Activated T-cell treated with anti-CD3 and anti-CD28 coated beads, Interleukin-2, amount 50 U/mL, for 24 hours (primary cell): Measurements from ENCODE around the gene DLG3.
"Not testable (repeated sequence)": the region's sequence is repeated elsewhere in the genome, so short reads cannot be mapped to it uniquely, and the experiment has no call there.

ENCODE experiments used
- DNase-seq: peaks from one replicate; pipeline ENCODE4 v3.0.0-alpha.2; 2020
- H3K27ac Mint-ChIP-seq: 2 replicates; pipeline ENCODE4 v1.8.0; 2020; ENCODE audit warnings: mild to moderate bottlenecking, mixed read lengths
- H3K27me3 Mint-ChIP-seq: 2 replicates; pipeline ENCODE4 v1.8.0; 2020; ENCODE audit warnings: mixed read lengths
- H3K36me3 Mint-ChIP-seq: 2 replicates; pipeline ENCODE4 v1.8.0; 2020; ENCODE audit warnings: low read depth, mixed read lengths
- H3K4me1 Mint-ChIP-seq: 2 replicates; pipeline ENCODE4 v1.8.0; 2020; ENCODE audit warnings: low read depth, mixed read lengths
- H3K4me3 Mint-ChIP-seq: 2 replicates; pipeline ENCODE4 v1.8.0; 2020; ENCODE audit warnings: mild to moderate bottlenecking, moderate library complexity, mixed read lengths
- H3K9me3 Mint-ChIP-seq: 2 replicates; pipeline ENCODE4 v1.8.0; 2020; ENCODE audit warnings: mixed read lengths

DLG3 gene

GRCh38 chrX:70505451-70505841, 60.8 kb downstream of the DLG3 start:
- H3K4me1 Mint-ChIP-seq: peaks cover 29% of the 10 kb centered on the region
- peaks cover 43% of the 10 kb centered on the region for H3K27me3 Mint-ChIP-seq
- no peak overlapping the region for H3K4me3 Mint-ChIP-seq
- H3K9me3 Mint-ChIP-seq: no peaks in the 10 kb centered on the region
- H3K27ac Mint-ChIP-seq: no peak overlapping the region
- no peak for DNase-seq
- H3K36me3 Mint-ChIP-seq: peaks cover 6% of the 10 kb centered on the region

- Mint-ChIP-seq H3K4me1 (peaks cover 29% of the 10 kb centered on the region), H3K4me3 (no peak overlapping the region), H3K9me3 (no peaks in the 10 kb centered on the region), H3K27me3 (peaks cover 49% of the 10 kb centered on the region), H3K27ac (no peak overlapping the region), H3K36me3 (no peaks in the 10 kb centered on the region)
- DNase-seq: no peak
Observed at GRCh38 chrX:70508296-70508911, 63.8 kb downstream of the DLG3 start.

DNA sequence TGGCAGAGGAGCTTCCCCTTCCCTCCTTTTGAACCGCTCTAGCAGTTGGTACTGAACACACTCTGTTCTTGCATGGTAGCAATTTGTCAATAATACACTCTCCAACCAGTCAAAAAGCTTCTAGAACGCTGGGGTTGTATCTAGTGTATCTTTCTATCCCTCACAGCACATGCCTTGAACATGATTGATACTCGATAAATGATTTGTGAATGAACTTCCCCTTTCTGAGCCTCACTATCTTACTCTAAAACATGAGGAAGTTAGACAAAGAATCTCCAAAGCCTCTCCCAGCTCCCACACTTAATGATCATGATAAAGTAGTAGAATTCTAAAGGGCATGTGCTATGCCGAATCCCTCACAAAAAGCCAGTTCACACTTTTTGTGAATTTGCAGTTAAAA, 64.4 kb downstream of the DLG3 start:
- Mint-ChIP-seq H3K4me3 (no peak overlapping the region), H3K36me3 (no peaks in the 10 kb centered on the region), H3K27ac (no peak overlapping the region), H3K9me3 (no peaks in the 10 kb centered on the region), H3K4me1 (peaks cover 29% of the 10 kb centered on the region), H3K27me3 (peaks cover 49% of the 10 kb centered on the region)
- no peak for DNase-seq

GRCh38 chrX:70515270-70515669, 70.6 kb downstream of the DLG3 start:
- not testable (repeated sequence) for H3K27ac Mint-ChIP-seq, H3K36me3 Mint-ChIP-seq, H3K4me1 Mint-ChIP-seq, H3K9me3 Mint-ChIP-seq, H3K4me3 Mint-ChIP-seq, DNase-seq
- H3K27me3 Mint-ChIP-seq: peaks cover 55% of the 10 kb centered on the region

DNA sequence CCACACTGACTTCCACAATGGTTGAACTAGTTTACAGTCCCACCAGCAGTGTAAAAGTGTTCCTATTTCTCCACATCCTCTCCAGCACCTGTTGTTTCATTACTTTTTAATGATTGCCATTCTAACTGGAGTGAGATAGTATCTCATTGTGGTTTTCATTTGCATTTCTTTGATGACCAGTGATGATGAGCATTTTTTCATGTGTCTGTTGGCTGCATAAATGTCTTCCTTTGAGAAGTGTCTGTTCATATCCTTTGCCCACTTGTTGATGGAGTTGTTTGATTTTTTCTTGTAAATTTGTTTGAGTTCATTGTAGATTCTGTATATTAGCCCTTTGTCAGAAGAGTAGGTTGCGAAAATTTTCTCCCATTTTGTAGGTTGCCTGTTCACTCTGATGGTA, 71.1 kb downstream of the DLG3 start:
- H3K4me1 Mint-ChIP-seq, H3K36me3 Mint-ChIP-seq, H3K4me3 Mint-ChIP-seq, H3K9me3 Mint-ChIP-seq, DNase-seq, H3K27ac Mint-ChIP-seq: not testable (repeated sequence)
- H3K27me3 Mint-ChIP-seq: peaks cover 55% of the 10 kb centered on the region

GRCh38 chrX:70525733-70526132, 81.1 kb downstream of the DLG3 start:
- Mint-ChIP-seq H3K27ac (no peak overlapping the region), H3K4me1 (peaks cover 1% of the 10 kb centered on the region), H3K27me3 (peaks cover 49% of the 10 kb centered on the region), H3K36me3 (no peaks in the 10 kb centered on the region), H3K4me3 (no peak overlapping the region), H3K9me3 (peaks cover 2% of the 10 kb centered on the region)
- DNase-seq: no peak

GRCh38 chrX:70527053-70527452, 82.4 kb downstream of the DLG3 start:
- no peak for DNase-seq
- Mint-ChIP-seq H3K4me1 (peaks cover 1% of the 10 kb centered on the region), H3K27me3 (peaks cover 44% of the 10 kb centered on the region), H3K9me3 (no peaks in the 10 kb centered on the region), H3K36me3 (no peaks in the 10 kb centered on the region), H3K27ac (no peak overlapping the region), H3K4me3 (no peak overlapping the region)

DNA sequence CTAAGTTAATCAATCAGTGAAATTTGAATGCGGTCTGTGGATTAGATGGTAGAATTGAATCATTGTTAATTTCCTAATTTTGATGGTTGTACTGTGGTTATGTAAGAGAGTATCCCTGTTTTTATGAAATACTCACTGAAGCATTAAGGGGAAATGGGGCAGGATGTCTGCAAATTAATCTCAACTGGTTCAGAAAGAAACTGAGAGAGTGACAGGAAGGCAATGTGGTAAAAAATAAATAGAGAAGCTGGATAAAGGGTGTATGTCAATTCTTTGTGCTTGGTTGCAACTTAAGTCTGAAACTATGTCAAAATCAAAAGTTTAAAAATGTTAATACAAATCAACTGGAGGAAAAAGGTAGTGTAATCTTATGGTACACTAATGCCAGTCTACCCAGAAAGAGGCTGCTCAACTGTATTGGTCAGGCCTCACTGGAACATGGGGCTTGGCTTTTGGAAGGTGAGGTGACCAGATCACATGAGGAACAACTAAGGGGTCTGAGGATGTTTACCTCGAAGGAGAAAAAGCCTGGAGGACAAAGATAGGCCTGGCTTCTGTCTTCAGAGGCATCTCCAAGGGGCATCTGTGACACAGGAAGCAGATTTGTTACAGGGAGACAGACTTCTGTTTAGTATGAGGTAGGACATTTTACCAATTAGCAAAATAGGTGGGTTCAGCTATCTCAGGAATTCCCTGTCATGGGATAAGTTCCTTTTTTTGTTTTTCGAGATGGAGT, 83.1 kb downstream of the DLG3 start:
- Mint-ChIP-seq H3K27me3 (peaks cover 40% of the 10 kb centered on the region), H3K4me1 (peaks cover 1% of the 10 kb centered on the region), H3K36me3 (no peaks in the 10 kb centered on the region), H3K27ac (no peak overlapping the region), H3K4me3 (no peak overlapping the region), H3K9me3 (no peaks in the 10 kb centered on the region)
- no peak for DNase-seq

DNA sequence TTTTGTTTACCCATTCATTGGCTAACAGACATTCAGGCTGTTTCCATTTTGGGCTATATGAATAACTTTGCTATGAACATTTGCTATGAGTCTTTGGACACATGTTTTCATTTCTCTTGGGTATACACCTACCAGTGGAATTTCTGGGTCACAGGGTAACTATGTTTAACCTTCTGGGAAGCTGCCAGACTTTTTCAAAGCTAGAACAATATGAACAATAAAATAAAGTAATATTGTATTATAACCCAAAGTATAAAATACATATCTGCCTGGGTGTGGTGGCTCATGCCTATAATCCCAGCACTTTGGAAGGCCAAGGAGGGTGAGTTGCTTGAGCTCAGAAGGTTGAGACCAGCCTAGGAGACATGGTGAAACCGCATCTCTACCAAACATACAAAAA, 90.6 kb downstream of the DLG3 start:
- H3K27ac Mint-ChIP-seq: no peak overlapping the region
- no peaks in the 10 kb centered on the region for H3K9me3 Mint-ChIP-seq
- no peaks in the 10 kb centered on the region for H3K36me3 Mint-ChIP-seq
- H3K4me1 Mint-ChIP-seq: no peaks in the 10 kb centered on the region
- H3K4me3 Mint-ChIP-seq: no peak overlapping the region
- no peak for DNase-seq
- peaks cover 54% of the 10 kb centered on the region for H3K27me3 Mint-ChIP-seq

DNA sequence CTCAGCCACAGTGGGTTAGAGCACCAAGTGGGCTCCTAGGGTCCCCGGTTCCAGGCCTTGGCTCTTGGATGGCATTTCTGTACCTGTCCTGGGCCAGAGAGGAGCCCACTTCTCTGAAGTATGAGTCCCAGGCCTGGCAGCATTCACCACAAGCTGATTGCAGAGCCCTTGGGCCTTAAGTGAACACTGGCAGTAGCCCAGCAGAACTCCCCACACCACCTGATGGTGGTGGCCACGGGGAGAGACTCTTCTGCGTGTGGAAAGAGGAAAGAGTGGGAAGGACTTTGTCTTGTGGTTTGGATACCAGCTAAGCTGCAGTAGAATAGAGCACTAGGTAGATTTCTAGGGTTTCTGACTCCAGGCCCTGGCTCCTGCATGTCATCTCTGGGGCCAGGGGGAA, 104.8 kb downstream of the DLG3 start:
- H3K27ac Mint-ChIP-seq: no peak overlapping the region
- H3K27me3 Mint-ChIP-seq: peaks cover 36% of the 10 kb centered on the region
- H3K36me3 Mint-ChIP-seq: no peaks in the 10 kb centered on the region
- H3K9me3 Mint-ChIP-seq: no peaks in the 10 kb centered on the region
- H3K4me3 Mint-ChIP-seq: no peak overlapping the region
- peaks cover 5% of the 10 kb centered on the region for H3K4me1 Mint-ChIP-seq
- DNase-seq: no peak

GRCh38 chrX:70552130-70552704, 107.6 kb downstream of the DLG3 start:
- no peak for DNase-seq
- no peak overlapping the region for H3K4me3 Mint-ChIP-seq
- peaks cover 51% of the 10 kb centered on the region for H3K27me3 Mint-ChIP-seq
- H3K36me3 Mint-ChIP-seq: no peaks in the 10 kb centered on the region
- peaks cover 7% of the 10 kb centered on the region for H3K4me1 Mint-ChIP-seq
- no peaks in the 10 kb centered on the region for H3K9me3 Mint-ChIP-seq
- H3K27ac Mint-ChIP-seq: no peak overlapping the region

DNA sequence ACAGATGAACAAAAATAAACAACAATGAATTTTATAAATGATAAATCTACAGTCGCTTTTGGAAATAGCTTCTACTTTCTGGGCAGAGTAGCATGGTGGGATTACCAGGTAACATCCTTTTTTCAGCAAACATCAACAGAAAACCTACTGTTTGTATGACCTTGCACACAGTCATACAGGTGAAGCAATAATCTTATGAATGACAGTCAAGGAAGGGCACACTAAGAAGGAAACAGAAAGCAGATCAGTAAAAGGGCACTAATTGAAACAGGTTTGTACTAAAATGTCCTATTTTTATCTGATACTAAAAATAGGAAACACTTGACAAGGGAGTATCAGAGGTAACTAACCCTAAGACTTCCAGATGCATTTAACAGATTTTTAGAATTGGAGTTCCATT, 108.9 kb downstream of the DLG3 start:
- Mint-ChIP-seq H3K9me3 (peaks cover 2% of the 10 kb centered on the region), H3K27ac (no peak overlapping the region), H3K27me3 (peaks cover 54% of the 10 kb centered on the region), H3K36me3 (no peaks in the 10 kb centered on the region), H3K4me3 (no peak overlapping the region), H3K4me1 (peaks cover 7% of the 10 kb centered on the region)
- no peak for DNase-seq

- Mint-ChIP-seq H3K9me3 (peaks cover 8% of the 10 kb centered on the region), H3K27me3 (peaks cover 52% of the 10 kb centered on the region), H3K27ac (no peak overlapping the region), H3K4me1 (peaks cover 7% of the 10 kb centered on the region), H3K4me3 (no peak overlapping the region), H3K36me3 (no peaks in the 10 kb centered on the region)
- DNase-seq: no peak
Observed at GRCh38 chrX:70554081-70554480, 109.4 kb downstream of the DLG3 start.

- peaks cover 11% of the 10 kb centered on the region for H3K9me3 Mint-ChIP-seq
- peaks cover 7% of the 10 kb centered on the region for H3K4me1 Mint-ChIP-seq
- no peaks in the 10 kb centered on the region for H3K36me3 Mint-ChIP-seq
- H3K27me3 Mint-ChIP-seq: peaks cover 48% of the 10 kb centered on the region
- no peak for DNase-seq
- H3K27ac Mint-ChIP-seq: no peak overlapping the region
- H3K4me3 Mint-ChIP-seq: no peak overlapping the region
Observed at GRCh38 chrX:70554523-70554922, 109.9 kb downstream of the DLG3 start.

GRCh38 chrX:70554948-70555347, 110.3 kb downstream of the DLG3 start:
- no peaks in the 10 kb centered on the region for H3K36me3 Mint-ChIP-seq
- no peak for DNase-seq
- H3K27ac Mint-ChIP-seq: no peak overlapping the region
- H3K4me3 Mint-ChIP-seq: no peak overlapping the region
- peaks cover 45% of the 10 kb centered on the region for H3K27me3 Mint-ChIP-seq
- peaks cover 7% of the 10 kb centered on the region for H3K4me1 Mint-ChIP-seq
- H3K9me3 Mint-ChIP-seq: peaks cover 11% of the 10 kb centered on the region
